Mononuclear cell (primary cell): ENCODE data around the gene GRIK4. TPM values are rescaled to one million over a fixed set of nuclear protein-coding genes. Genes with fewer than 3 reads are reported as not detected.
"Not testable (repeated sequence)": the region's sequence is repeated elsewhere in the genome, so short reads cannot be mapped to it uniquely, and the experiment has no call there.

Experiments
- H3K27me3 ChIP-seq: 2 replicates; pipeline ENCODE4 v1.6.0; 2011; ENCODE audit warnings: low read length, control low read depth; ENCODE audit not compliant: insufficient read depth
- H3K4me1 ChIP-seq: 2 replicates; pipeline ENCODE4 v1.5.1; 2011; ENCODE audit warnings: mild to moderate bottlenecking, low read length, control low read depth; ENCODE audit not compliant: insufficient read depth
- H3K4me3 ChIP-seq: 2 replicates; pipeline ENCODE4 v1.5.1; 2011; ENCODE audit warnings: mild to moderate bottlenecking, low read length, moderate library complexity
- H3K9me3 ChIP-seq: 2 replicates; pipeline ENCODE4 v1.5.1; 2011; ENCODE audit warnings: low read depth, mild to moderate bottlenecking, control low read depth, low read length
- total RNA-seq: library from RNA; depleted of rRNA; stranded (reverse); fragments of >200 nt; gene quantifications from one replicate; pipeline ENCODE4 v1.2.3, GENCODE V29; 2012

The GRIK4 gene
- total RNA-seq, 1 donor, result 0.21 TPM

DNA sequence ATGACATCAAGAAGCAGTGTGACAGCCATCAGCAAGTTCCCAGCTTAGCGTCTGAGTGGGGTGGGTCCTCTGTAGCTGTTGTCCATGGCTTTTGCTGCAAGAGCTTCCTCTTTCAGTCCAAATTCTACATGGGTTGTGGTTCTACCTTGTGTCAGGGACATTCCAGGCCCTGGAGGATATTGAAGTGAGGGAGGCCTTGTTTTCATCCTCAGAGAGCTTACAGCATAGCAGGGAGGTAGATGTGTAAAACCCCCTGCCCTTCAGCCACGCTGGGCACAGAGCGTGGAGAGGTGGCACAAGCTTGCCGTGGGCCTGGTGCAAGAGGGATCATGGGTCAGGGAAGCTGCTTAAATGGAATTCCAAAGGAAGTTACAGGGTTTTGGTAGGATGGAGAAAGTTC lies 93.9 kb downstream of the GRIK4 start:
- H3K4me3 ChIP-seq, result no peak overlapping the region
- no peaks in the 10 kb centered on the region for H3K4me1 ChIP-seq
- H3K27me3 ChIP-seq, result no peaks in the 10 kb centered on the region
- no peaks in the 10 kb centered on the region for H3K9me3 ChIP-seq

DNA sequence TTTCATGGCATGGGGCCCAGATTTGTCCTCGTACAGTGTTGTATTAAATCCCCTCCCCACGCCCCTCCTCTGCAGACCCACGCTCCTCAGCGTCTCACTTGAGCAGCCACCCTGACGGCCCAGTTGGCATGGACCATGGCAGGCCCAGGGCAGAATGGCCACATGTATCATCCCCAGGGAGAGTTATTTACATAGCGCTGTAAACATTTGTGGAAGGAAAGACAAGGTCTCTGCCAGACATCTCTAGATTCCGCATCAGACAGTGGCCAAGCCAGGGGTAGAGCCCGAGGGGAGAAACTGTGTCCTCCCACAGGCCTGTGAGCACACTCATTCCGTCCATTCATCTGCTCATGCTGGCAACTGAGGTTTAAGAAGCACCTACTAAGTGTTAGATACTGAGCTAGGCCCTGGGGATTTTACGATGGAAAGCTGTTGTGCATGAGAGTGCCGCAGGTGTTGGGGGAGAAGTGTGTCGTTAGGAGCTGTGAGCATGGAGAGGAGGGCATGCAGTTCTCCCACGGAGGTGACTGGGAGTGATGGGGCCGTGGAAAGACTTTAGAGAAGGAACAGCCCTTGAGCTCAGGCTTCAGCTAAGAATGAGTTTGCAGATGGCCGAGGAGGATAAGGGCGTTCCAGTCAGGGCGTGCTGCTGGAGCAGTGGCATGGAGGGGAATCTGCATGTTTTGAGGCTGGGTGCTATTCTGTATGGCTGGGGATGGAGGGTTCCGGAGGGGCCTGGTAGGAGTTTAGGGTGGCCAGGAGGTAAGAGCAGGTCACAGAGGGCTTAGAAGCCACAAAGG lies 94.9 kb downstream of the GRIK4 start:
- H3K27me3 ChIP-seq, result no peaks in the 10 kb centered on the region
- no peaks in the 10 kb centered on the region for H3K4me1 ChIP-seq
- no peaks in the 10 kb centered on the region for H3K9me3 ChIP-seq
- no peak overlapping the region for H3K4me3 ChIP-seq

DNA sequence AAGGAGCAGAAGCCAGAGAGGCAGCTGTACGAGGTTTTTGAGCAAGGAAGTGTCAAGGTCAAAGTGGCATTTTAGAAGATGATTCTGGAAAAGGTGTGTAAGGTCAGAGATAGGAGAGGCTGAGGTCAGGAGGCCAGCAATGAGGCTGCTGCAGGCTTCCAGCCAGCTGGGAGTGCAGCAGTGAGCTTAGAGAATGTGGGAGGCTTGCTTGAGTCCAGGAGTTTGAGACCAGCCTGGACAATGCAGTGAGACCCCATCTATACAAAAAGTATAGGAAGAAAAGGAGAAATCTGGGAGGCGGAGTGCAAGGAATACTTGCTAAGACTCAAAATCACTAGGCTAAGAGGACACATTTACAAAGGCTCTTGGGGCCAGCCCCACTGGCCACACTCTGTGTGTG lies 96.5 kb downstream of the GRIK4 start:
- Histone ChIP-seq H3K27me3 (no peaks in the 10 kb centered on the region), H3K4me3 (no peak overlapping the region), H3K9me3 (no peaks in the 10 kb centered on the region), H3K4me1 (no peaks in the 10 kb centered on the region)

DNA sequence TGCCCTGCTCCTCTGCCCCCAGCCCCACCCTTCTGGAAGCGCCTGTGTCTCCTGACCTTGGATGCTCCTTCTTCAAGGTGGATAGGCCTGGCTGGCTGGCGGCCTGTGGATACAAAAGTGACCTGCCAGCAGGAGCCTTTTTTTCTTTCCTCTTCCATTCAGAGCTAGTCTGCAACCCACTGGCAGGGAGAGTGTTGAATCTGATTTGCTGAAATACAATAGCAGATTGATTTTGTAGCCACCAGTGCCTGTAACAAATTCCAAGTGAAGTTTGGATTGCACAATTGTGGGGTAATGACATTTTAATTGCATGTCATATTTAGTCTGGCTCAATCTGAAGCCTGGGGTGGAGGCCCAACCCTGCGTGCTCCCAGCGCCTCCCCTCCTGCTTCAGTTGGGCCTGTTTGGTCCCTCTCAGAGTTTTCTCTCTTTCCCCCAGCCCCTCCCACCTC lies 97.2 kb downstream of the GRIK4 start:
- H3K9me3 ChIP-seq, result no peaks in the 10 kb centered on the region
- no peak overlapping the region for H3K4me3 ChIP-seq
- no peaks in the 10 kb centered on the region for H3K27me3 ChIP-seq
- H3K4me1 ChIP-seq, result peaks cover 4% of the 10 kb centered on the region

DNA sequence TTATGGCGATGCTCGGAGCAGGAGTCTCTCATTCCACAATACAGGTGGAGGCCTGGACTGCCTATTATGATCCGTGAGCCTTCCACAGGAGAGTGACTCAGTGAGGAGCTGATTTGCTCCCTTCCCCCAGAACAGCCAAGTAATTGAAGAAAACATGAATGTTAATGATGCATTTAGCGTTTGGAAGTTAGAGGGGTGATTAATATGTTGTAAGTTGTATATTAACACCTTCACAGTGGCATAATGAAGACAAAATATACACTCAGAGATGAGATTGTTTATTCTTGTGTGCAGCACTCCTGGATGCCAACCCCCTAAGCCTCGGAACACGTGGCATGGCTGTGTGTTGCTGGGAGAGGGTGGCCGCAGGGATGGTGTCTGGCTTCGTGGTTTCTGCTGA lies 98.6 kb downstream of the GRIK4 start:
- H3K4me3 ChIP-seq, result no peak overlapping the region
- H3K4me1 ChIP-seq, result peaks cover 4% of the 10 kb centered on the region
- no peaks in the 10 kb centered on the region for H3K27me3 ChIP-seq
- no peaks in the 10 kb centered on the region for H3K9me3 ChIP-seq

DNA sequence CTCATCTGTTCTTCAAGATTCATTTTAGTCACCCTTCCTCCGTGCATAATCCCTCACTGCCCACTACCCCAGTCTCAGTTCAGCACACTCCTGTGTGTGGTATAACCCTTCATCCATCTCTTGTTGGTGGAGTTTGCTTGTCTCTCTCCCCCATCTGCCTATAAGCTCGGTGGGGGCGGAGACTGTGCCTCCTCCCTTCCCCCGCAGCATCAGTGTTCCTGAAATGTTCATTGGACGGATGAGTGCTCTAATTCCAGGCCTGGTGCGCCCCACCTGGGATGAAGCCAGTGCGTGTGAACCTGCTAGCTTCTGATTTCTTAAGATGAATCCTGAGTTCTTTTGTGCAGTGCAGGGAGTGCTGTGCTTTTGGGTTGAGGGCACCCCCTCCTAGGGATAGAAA lies 100.0 kb downstream of the GRIK4 start:
- Histone ChIP-seq H3K4me1 (peaks cover 4% of the 10 kb centered on the region), H3K4me3 (no peak overlapping the region), H3K9me3 (no peaks in the 10 kb centered on the region), H3K27me3 (no peaks in the 10 kb centered on the region)

DNA sequence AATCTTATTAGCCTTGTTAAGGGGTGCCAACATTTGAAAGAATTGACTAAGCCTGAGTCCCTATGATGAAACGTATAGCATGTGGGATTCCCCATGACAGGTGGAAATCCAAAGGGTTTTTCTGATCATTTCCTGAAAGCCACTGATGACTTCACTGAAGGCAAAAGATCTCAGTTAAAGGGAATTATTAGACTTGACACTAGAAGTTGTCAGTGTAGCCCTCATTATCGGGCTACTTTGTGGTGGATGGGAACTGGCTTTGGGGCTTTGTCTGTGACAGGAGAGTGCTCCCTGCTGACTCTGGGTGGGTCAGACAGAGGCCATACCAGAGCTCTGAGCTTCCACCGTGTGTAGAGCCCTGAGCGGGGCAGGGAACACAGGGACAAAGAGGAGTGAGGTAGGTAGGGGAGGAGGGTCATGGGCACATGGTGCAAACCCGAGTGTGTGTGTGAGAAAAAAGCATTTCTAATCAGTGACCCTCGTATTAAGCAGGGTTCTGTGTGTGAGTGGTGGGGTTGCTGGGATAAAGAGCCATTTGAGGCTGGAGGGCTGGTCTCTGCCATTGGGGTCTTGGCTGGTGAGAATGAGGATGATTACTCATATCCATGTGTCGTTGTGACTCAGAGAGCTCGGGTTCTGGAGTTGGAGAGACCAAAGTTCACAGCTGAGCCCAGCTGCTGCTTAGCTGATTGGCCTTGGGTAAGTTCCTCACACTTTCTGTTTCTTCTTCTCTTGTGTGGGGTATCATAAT lies 101.1 kb downstream of the GRIK4 start:
- peaks cover 4% of the 10 kb centered on the region for H3K4me1 ChIP-seq
- no peak overlapping the region for H3K4me3 ChIP-seq

DNA sequence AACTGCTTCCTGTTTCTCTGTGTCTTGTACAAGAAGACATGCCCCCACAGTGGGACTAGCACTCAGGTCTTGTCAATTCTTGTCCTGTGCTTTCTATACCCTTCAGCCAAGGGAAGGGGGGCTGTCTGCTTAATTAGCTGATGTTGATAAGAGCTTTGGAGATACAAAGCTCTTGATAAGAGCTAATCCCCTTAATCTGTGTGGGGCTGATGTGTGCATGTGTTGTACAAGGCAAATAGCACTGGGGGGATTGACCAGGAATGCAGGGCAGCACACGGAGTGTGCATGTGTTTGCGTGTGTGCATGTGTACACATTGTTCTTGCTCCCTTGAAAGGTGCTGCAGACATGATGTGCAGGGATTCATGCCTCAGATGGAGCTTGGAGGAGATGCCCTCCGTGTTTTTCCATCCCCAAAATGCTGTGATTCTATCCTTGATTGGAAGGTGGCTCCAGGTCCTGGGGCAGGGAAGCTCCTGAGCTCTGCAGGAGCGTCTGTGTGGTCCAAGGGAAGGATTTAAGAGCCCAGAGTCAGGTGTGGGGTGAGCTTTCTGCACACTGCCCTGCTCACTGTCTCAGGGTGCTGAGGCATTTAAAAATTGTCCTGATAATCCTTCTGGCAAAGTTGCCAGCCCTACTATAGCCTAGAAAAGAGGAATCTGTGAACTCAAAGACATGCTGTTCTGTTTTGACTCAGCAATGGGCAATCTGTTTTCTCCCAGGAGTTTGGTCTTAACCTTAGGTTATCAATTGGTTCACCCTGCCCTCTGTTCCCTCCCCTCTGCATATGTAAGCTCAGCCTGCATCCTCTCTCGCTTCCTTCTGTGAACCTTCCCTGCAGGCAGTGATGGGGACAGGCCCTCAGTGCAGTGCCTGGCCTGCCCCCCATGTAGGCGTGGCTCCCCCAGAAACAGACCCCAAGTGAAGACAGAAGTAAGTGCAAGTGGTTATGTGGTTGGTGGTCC lies 102.0 kb downstream of the GRIK4 start:
- H3K4me3 ChIP-seq, result no peak overlapping the region
- H3K27me3 ChIP-seq, result no peaks in the 10 kb centered on the region
- H3K9me3 ChIP-seq, result no peaks in the 10 kb centered on the region
- H3K4me1 ChIP-seq, result peaks cover 4% of the 10 kb centered on the region

More for the DNA sequence above, 101.1 kb downstream of the GRIK4 start:
- H3K27me3 ChIP-seq, result no peaks in the 10 kb centered on the region
- H3K9me3 ChIP-seq, result no peaks in the 10 kb centered on the region

DNA sequence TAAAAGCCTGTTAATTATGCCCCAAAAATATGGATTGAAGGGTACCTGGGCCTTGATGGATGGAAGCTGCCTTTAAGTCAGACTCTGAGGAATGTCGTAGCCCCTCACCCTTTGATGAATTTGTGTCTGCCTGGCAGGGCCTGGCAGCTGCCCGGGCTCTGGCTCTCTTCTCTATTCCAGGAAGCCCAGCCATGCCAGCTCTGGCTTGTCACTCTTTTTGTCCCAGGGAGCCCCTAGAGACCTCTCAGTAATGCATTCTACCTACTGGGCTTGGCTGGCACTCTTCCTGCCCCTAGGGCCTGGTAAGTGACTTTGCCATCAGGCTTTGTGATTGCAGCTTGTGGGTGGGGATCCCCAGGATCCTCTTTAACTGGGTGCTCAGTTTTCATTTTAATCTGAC lies 103.8 kb downstream of the GRIK4 start:
- Histone ChIP-seq H3K27me3 (no peaks in the 10 kb centered on the region), H3K9me3 (no peaks in the 10 kb centered on the region), H3K4me1 (peaks cover 4% of the 10 kb centered on the region), H3K4me3 (no peak overlapping the region)

DNA sequence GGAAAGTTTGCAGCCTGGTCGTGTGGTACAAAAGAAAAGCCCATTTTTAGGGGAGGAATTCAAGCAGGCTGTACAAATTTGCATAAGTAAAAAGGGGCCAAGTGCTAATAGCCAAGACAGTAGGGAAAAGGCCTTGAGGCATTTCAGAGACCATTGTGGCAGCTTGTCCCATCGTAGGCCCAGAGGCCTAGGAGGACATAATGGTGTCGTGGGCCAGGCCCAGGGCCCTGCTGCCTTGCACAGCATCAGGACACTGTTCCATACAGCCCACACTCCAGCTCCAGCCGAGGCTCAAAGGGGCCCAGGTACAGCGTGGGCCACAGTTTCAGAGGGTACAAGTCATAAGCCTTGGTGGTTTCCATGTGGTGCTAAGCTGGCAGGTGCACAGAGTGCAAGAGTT lies 106.9 kb downstream of the GRIK4 start:
- Histone ChIP-seq H3K4me1 (peaks cover 2% of the 10 kb centered on the region), H3K4me3 (no peak overlapping the region), H3K27me3 (no peaks in the 10 kb centered on the region), H3K9me3 (no peaks in the 10 kb centered on the region)

DNA sequence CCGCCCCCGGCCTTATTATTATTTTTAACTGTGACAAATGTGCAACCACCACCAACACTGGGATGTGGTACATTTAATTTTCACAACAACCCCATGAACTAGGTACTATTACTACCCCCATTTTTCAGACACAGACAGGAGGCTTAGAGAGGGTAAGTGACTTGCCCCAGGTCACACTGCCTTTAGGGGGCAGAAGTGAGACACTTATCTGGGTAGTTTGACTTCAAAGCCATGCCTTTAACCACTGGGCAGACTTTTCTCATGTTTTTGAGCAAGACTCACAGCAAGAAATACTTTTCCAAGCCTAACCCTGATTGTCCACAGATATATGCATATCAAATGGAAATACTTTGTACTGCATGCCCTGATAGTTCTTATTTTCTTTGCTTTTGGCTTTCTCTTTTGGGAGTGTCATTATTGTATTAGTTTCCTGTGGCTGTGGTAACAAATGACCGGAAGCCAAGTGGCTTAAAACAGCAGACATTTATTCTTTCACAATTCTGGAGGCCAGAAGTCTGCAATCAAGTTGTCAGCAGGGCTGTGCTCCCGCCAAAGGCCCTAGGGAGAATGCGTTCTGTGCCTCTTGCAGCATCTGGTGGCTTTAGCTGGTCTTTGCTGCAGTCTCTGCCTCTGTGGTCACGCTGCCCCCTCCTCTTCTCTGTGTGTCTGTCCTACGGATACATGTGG lies 110.8 kb downstream of the GRIK4 start:
- Histone ChIP-seq H3K4me3 (no peak overlapping the region), H3K4me1 (no peaks in the 10 kb centered on the region), H3K27me3 (no peaks in the 10 kb centered on the region), H3K9me3 (no peaks in the 10 kb centered on the region)

DNA sequence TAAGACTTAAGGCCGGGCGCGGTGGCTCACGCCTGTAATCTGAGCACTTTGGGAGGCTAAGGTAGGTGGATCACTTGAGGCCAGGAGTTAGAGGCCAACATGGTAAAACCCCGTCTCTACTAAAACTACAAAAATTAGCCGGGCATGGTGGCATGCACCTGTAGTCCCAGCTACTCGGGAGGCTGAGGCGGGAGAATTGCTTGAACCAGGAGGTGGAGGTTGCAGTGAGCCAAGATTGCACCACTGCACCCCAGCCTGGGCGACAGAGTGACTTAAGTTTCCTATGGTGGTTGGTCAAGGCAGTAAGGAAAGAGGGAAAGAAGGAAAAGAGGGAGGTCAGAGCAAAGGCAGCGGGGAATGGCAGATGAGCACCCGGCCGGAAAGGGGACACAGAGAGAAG lies 113.4 kb downstream of the GRIK4 start:
- not testable (repeated sequence) for H3K4me3 ChIP-seq, H3K27me3 ChIP-seq, H3K4me1 ChIP-seq, H3K9me3 ChIP-seq

DNA sequence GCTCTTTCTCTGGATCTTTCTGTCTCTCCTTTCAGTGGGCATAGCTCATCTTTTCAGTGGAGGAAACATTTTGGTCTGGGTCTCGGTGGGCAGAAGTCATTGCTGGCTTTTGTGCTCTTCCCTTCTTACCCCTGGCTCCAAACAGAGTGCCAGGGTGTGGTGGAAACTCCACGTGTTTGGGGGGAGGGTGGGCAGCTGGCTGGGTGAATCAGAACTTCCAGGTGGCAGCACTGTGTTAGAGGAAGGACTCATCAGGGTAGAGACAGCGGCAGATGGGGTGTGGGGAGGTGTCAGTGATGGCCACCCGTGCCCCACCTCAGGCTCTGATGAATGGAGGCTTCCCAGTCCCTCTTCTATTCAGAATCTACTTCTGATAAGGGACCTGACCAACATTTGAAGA lies 114.0 kb downstream of the GRIK4 start:
- H3K4me1 ChIP-seq, result no peaks in the 10 kb centered on the region
- no peak overlapping the region for H3K4me3 ChIP-seq
- no peaks in the 10 kb centered on the region for H3K27me3 ChIP-seq
- H3K9me3 ChIP-seq, result no peaks in the 10 kb centered on the region

DNA sequence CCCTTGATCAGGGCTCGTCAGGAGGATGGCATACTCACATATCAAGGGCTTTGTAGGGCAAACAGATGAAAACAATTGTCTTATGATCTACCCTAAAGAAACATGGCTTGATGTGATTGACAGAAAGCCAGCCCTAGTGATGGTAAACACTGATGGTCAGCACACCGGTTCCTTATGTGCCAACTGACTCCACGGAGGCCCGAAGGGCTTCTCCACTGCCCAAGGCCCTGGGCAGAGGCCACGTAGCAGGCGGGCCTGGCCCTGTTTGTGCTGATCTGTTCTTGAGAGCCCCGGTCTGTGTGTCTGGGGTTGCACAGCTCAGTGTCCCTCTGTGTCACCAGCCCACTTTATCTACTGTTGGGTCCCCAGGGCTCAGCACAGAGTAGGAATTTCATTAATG lies 115.2 kb downstream of the GRIK4 start:
- Histone ChIP-seq H3K27me3 (no peaks in the 10 kb centered on the region), H3K4me1 (no peaks in the 10 kb centered on the region), H3K9me3 (no peaks in the 10 kb centered on the region), H3K4me3 (no peak overlapping the region)
